Pancreas (tissue), 10 donors: ENCODE measurements around the gene SPIRE2. TPM values are rescaled to one million over a fixed set of nuclear protein-coding genes. Genes with fewer than 3 reads are reported as not detected.
"Not testable (repeated sequence)": the region's sequence is repeated elsewhere in the genome, so short reads cannot be mapped to it uniquely, and the experiment has no call there.

ENCODE experiments used
- ATAC-seq, 4 donors: fragments of 200-7000 bp; cut with Tn5 transposase; one replicate each; pipeline versions ENCODE4 v1.8.0 to v1.9.1; 2020; ENCODE audit warnings: mild to moderate bottlenecking in 4 of 4, moderate library complexity in 4 of 4
- DNase-seq, 6 donors: peaks; one replicate each; pipeline ENCODE4 v3.0.0-alpha.2; 2020
- FAIRE-seq: peaks from 2 replicates; lab custom pipeline; 2012; peaks lifted over from hg19 to GRCh38; lab: Jason Lieb, UNC
- H3K27ac ChIP-seq, 4 donors: fragments of 200-600 bp; sonication (generic); 1 replicate in 3 of 4; 2 replicates in 1 of 4; pipeline versions ENCODE4 v1.5.0 to v1.8.0; 2020
- H3K27me3 ChIP-seq, 4 donors: fragments of 200-600 bp; one replicate each; pipeline ENCODE4 v1.8.0; 2021
- H3K36me3 ChIP-seq, 3 donors: fragments of 200-600 bp; sonication (generic) in 1 of 3; one replicate each; pipeline versions ENCODE4 v1.5.0 to v1.8.0; 2020 to 2021
- H3K4me1 ChIP-seq, 3 donors: fragments of 200-600 bp; one replicate each; pipeline ENCODE4 v1.8.0; 2021
- H3K4me3 ChIP-seq, 4 donors: fragments of 200-600 bp; sonication (generic) in 2 of 4; one replicate each; pipeline versions ENCODE4 v1.5.0 to v1.8.0; 2020 to 2021
- H3K9me3 ChIP-seq, 4 donors: fragments of 200-600 bp; one replicate each; pipeline ENCODE4 v1.8.0; 2021
- CTCF ChIP-seq, 4 donors: fragments of 200-600 bp; sonication (generic) in 3 of 4; IDR thresholded peaks; one replicate each; pipeline versions ENCODE4 v1.5.0 to v1.8.0; 2021; ENCODE audit warnings: antibody characterized with exemption in 4 of 4
- WGBS, 2 donors: extraction: QIAGEN DNeasy Blood & Tissue Kit; methylation state at CpG; one replicate each; pipeline ENCODE4 v1.1.7; 2013; 5-methylcytosine and 5-hydroxymethylcytosine counted together
- intact Hi-C, 3 donors: fragments of 100-400 bp; cut with DNase I; formaldehyde crosslinking; loops; one replicate each; pipeline versions ENCODE4 v1.11.1 to v1.14.2; 2022
- polyA plus RNA-seq, 2 donors: library from polyadenylated mRNA; stranded (reverse); fragments of 200-250 nt; gene quantifications; one replicate each; pipeline ENCODE4 v1.2.3, GENCODE V29; 2013
- total RNA-seq, 6 donors: library from RNA; stranded (reverse); fragmentation: NEBNext Ultra II Directional in 4 of 6; extraction: Animal tissue kit (Norgen Biotek cat#: 25700) in 4 of 6; gene quantifications; one replicate each; pipeline versions ENCODE4 v1.2.1 to v1.2.4, GENCODE V29; 2021 to 2023
- donor health status: healthy with polysubstance abuse.
- donor health status: DM: no; HTN: no; CAD: no; lungs with moderate emphysema.
- donor health status: DM: no; HTN: no; CAD: no.
- donor health status: control.
- donor health status: control.
- donor health status: Bipolar disorder and iron deficiency.
- donor health status: DM: yes; HTN: yes; CAD: no.
- donor health status: DM: no; HTN: no; CAD: no.
- donor health status: DM: no; HTN: no; CAD: no.
- donor health status: DM: yes; HTN: yes; CAD: no.

Gene SPIRE2
- total and polyA plus RNA-seq, 8 donors, result 1.6 to 11.5 (median 2.8) TPM

GRCh38 chr16:89873972-89874689, 45.9 kb downstream of the SPIRE2 start:
- DNase-seq, result peak; percentile 89 to 98 (median 96)
- peak; percentile 86 to 95 (median 88) for ATAC-seq
- no peak for TF ChIP-seq CTCF (IDR thresholded peaks at IDR 0.05)
- no peaks in the 10 kb centered on the region for H3K9me3 ChIP-seq
- no peak for FAIRE-seq
- no peaks in the 10 kb centered on the region for H3K27me3 ChIP-seq
- WGBS, 2 donors, result 7 to 9% methylated on average over 41 to 61 of the region's 61 CpGs
- H3K36me3 ChIP-seq, result peaks cover 0 to 6% (median 0%) of the 10 kb centered on the region in 3 donors
- intact Hi-C loops, result no loop called here
- H3K4me1 ChIP-seq, result peaks cover 4 to 13% (median 4%) of the 10 kb centered on the region in 3 donors
- H3K27ac ChIP-seq, result peak overlapping the region; percentile 89 to 99 (median 96)
- H3K4me3 ChIP-seq, result peak overlapping the region; percentile 67 to 93 (median 77)

- H3K27me3 ChIP-seq, H3K4me1 ChIP-seq, ATAC-seq, FAIRE-seq, H3K27ac ChIP-seq, H3K9me3 ChIP-seq, DNase-seq, H3K4me3 ChIP-seq, intact Hi-C loops: not testable (repeated sequence)
- peaks cover 3 to 16% (median 6%) of the 10 kb centered on the region in 3 donors for H3K36me3 ChIP-seq
- WGBS, 2 donors, result 94 to 96% methylated on average over 26 to 28 of the region's 28 CpGs
These were observed 50.8 kb downstream of the SPIRE2 start for GRCh38 chr16:89879123-89879522.

- 87% methylated on average over 18 of the region's 18 CpGs for WGBS, 2 donors
- Histone ChIP-seq H3K27me3 (no peaks in the 10 kb centered on the region), H3K9me3 (no peaks in the 10 kb centered on the region), H3K4me3 (no peak overlapping the region), H3K36me3 (peaks cover 3 to 27% (median 13%) of the 10 kb centered on the region in 3 donors), H3K4me1 (no peaks in the 10 kb centered on the region), H3K27ac (no peak overlapping the region)
- ATAC-seq, result no peak
- no peak for FAIRE-seq
- TF ChIP-seq CTCF (IDR thresholded peaks at IDR 0.05), result no peak
- intact Hi-C loops, result no loop called here
- no peak for DNase-seq
These were observed 52.4 kb downstream of the SPIRE2 start for GRCh38 chr16:89880477-89881367.

DNA sequence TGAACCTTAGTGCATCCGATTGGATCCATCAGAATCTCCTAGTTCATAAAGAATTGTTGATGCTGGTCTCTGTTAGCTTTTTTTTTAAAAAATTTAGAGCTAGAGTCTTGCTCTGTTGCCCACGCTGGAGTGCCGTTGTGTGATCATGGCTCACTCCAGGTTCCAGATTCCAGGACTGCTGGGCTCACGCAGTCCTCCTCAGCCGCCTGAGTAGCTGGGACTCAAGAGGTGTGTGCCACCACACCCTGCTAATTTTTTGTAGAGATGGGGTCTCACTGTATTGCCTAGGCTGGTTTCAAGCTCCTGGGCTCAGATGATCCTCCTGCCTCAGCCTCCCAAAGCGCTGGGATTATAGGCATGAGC, 53.1 kb downstream of the SPIRE2 start:
- Histone ChIP-seq H3K9me3 (no peaks in the 10 kb centered on the region), H3K27me3 (no peaks in the 10 kb centered on the region), H3K36me3 (peaks cover 3 to 34% (median 14%) of the 10 kb centered on the region in 3 donors), H3K4me1 (no peaks in the 10 kb centered on the region), H3K4me3 (no peak overlapping the region), H3K27ac (no peak overlapping the region)
- intact Hi-C loops, result no loop called here
- TF ChIP-seq CTCF (IDR thresholded peaks at IDR 0.05), result no peak
- WGBS, 2 donors, result 90 to 96% methylated on average over 6 of the region's 6 CpGs
- FAIRE-seq, result no peak
- DNase-seq, result no peak
- no peak for ATAC-seq

- peaks cover 3 to 48% (median 30%) of the 10 kb centered on the region in 3 donors for H3K36me3 ChIP-seq
- DNase-seq (no peak), ATAC-seq (no peak), FAIRE-seq (no peak)
- no peaks in the 10 kb centered on the region for H3K27me3 ChIP-seq
- no peaks in the 10 kb centered on the region for H3K9me3 ChIP-seq
- H3K27ac ChIP-seq, result no peak overlapping the region
- no peaks in the 10 kb centered on the region for H3K4me1 ChIP-seq
- TF ChIP-seq CTCF (IDR thresholded peaks at IDR 0.05), result no peak
- WGBS, 2 donors, result 89 to 90% methylated on average over 28 of the region's 28 CpGs
- H3K4me3 ChIP-seq, result no peak overlapping the region
- intact Hi-C loops, result no loop called here
These were observed 55.2 kb downstream of the SPIRE2 start for GRCh38 chr16:89883346-89884040.
